Stimulated activated CD4-positive, alpha-beta T cell treated with anti-CD3 and anti-CD28 coated beads, Interleukin-2, amount 100 ng/mL, for 48 hours (primary cell): Measurements from ENCODE around the gene ETV3.

Source experiments
- DNase-seq, 2 donors: peaks; one replicate each; pipeline ENCODE4 v3.0.0-alpha.2; 2020

The ETV3 gene

GRCh38 chr1:157158967-157159366, 20.8 kb upstream of the ETV3 start:
- DNase-seq: no peak

DNA sequence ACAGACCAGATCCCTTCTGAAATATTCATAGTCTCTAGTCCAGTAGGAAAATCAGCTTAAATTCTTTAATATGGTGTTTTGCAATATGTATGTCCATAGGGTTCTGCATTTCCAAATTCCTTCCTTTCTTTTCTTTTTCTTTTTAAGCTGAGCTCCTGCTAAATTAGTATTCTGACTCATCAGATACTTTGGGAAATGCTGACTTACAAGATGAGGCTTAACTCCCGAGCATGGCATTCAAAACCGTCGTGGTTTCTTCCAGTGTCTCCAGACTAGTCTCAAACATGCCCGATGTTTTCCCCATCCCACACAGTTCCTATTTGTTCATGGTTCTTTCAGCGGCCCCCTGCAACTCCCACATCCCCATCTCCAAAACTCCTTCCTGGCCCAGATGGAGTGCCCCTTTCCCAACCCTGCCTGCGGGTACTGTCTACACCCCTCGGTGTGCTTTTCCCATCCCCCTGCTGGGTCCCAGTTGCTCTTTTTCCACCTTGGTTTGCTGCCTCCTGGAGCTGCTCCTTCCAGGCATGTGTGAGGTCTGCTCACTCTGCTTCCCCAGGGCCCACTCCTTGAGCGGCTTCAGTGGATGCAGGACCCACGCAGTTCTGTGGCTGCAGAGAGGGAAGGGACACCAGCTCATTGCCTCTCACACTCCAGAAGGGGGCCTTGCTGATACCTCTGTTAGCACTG, 19.5 kb upstream of the ETV3 start:
- DNase-seq: no peak

GRCh38 chr1:157156058-157156541, 17.9 kb upstream of the ETV3 start:
- peak; percentile 80 to 83 for DNase-seq

GRCh38 chr1:157155658-157156057, 17.5 kb upstream of the ETV3 start:
- no peak for DNase-seq

DNA sequence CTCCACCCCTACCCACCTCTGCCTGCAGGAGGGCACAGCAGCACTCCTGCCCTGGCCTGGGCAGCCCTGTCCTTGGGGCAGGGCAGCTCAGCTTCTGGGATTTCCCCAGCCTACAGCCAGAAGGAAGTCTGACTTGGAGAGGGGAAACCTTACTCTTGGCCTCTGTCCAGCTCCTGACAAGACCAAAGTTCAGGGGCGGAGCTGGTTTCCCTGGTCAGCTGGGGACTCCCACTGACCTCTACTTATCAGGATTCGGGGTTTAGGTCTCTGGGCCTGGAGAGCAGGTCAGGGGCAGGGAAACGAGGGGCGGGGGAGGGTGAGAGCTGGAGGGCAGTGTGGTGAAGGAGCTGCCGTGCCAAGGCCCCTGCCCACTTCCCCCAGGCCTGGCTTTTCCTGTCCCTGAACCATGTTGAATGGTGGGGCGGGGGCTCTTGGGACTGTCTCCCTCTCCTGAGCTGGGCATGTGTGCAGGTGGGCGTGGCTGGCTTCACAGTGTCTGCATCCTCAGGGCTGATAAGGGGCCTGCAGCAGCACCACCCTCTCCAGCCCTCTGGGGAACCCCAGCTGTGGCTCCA, 16.8 kb upstream of the ETV3 start:
- no peak for DNase-seq

DNA sequence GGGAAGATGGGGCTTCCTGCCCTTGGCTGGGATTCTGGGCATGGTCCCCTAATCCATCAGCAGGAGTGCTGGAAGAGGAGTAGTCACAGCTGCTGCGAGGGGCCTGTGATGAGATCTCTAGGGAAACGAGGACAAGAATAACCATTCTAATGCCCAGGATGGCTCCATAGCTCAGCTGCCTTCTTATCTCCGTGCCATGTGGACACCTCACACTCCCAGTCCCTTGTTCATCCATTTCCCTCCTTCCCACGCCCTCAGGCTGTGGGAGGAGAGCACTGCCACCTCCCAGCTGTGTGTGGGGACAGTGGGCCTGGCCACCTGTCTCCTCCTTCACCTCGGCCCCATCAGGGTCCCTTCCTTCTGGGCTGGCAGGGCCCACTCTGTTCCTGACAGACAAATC, 16.1 kb upstream of the ETV3 start:
- no peak for DNase-seq

DNA sequence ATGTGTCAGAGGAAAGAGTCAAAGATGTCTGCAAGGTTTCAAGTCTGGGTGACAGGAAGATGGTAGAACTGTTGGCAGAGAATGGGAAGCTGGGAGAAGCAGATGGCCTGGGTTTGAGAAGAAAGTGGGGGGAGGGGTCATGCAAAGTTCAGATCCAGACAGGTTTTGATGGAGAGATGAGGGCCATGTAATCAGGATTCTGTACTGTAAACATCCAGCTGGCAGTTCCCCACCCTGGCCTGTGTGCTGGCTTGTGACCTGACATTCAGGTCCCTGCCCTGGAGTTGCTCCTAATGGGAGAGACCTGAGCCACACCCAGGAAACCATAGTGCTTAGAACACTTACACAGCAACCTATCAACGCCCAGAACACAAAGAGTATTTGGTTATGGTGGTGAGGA, 15.6 kb upstream of the ETV3 start:
- no peak for DNase-seq

GRCh38 chr1:157152510-157152909, 14.3 kb upstream of the ETV3 start:
- DNase-seq: no peak

DNA sequence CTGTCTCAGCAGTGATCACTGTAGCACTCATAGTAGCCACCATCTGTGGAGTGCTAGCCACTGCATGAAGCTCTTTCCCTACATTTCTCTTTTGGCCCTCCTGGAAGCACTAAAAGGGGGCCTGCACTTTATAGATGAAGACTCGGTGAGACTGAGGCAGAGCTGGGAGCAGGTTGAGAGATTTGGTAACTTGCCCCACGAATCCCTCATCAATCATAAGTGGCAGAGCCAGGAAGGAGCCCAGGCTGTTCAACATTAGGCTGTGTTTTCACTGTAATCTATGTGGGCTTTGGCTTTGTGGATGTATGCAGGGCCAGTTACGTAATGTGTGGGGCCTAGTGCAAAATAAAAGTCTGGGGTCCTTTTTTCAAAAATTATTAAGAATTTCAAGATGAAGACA, 13.3 kb upstream of the ETV3 start:
- DNase-seq: no peak

- DNase-seq: no peak
Measured at GRCh38 chr1:157151073-157151472, 12.9 kb upstream of the ETV3 start.

DNA sequence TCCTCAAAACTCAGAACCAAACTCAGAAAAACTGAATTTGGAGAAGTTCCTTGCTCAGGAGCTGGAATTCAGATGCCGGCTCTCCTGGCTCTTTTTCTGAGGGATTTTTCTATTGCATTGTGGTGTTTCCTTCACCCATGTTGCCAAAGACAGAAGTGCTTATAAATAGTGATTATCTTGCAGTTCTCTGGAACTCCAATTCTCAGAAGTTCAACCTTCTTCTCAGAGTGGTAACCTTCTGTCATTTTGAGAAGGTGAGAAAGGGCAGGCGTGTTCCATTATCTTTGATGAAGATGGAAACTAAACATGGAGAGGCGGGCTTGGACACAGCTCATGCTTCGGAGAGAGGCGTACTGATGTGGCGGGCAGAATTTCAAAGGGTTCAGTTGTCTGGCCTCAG, 12.4 kb upstream of the ETV3 start:
- DNase-seq: no peak

DNA sequence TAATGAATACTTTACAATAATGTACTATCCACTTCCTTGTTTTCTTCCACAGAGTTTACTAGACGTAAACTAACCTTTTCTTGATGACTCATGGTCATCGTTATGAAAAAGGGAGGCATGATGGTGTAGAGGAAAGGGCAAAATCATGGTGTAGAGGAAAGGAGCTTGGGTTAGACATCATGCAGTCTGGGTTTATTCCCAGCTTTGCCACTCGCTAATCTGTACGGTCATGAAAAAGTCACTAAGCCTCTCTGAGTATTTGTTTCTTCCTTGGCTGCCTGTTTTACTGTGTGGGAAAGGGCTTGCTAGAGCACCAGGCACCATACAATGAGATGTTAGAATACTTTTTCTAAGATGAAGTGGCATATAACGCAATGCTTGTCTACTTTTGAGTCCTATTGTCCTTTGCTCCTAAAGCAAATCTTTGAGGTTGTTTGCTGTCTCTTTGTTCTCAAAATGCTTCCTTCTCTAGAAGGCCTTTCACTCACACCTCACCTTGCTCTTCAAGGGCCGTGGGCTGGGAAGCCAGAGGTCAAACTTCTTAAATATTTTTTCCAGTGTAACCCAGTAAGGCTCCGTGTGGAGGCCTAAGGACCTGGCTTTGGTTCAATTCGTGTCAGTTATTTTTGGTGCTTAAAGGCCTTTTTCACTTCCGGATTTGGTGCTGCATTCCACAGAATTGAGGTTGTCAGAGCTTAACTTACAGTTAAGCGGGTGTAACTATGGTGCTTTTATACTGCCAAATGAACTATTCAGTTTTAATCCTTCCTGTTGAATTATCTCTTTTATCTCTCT, 9.9 kb upstream of the ETV3 start:
- no peak for DNase-seq

- no peak for DNase-seq
Measured at GRCh38 chr1:157147037-157147436, 8.8 kb upstream of the ETV3 start.

DNA sequence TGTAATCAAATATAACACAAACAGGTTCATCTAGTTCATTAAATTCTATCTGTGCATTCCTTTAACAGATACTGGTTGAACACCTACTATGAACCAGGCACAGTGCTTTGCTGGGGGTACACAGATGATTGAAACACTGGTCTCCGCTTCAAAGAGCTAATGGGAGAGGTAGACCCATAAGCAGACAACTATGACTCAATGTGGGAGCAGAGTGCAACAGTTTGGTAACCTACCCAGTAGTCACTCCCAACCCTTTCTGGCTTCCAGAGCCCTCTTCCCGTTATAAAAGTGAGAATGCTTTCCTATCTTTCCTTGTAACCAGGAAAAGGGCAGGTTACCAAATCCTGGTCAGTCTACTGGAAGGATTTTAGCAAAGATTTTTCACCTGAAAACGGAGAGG, 8.0 kb upstream of the ETV3 start:
- no peak for DNase-seq

DNA sequence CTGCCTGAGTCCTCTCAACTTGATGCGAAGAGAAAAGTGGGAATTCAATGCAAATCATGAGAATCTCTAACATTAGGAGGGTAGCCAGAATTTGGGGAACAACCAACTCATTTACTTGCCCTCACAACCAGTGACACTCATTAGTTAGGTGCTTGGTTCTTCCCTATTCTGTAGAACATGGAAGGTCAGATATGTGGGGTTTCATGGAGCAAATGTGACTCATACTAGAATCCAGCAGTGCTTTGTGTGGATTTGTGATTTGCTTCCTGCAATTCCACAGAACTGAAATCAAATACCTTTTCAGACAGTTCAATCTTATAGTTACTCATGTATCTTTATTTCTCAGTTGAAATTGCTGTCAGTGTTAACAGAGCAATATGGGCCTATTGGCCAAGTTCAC, 6.9 kb upstream of the ETV3 start:
- DNase-seq: no peak

GRCh38 chr1:157144509-157144908, 6.3 kb upstream of the ETV3 start:
- DNase-seq: no peak

DNA sequence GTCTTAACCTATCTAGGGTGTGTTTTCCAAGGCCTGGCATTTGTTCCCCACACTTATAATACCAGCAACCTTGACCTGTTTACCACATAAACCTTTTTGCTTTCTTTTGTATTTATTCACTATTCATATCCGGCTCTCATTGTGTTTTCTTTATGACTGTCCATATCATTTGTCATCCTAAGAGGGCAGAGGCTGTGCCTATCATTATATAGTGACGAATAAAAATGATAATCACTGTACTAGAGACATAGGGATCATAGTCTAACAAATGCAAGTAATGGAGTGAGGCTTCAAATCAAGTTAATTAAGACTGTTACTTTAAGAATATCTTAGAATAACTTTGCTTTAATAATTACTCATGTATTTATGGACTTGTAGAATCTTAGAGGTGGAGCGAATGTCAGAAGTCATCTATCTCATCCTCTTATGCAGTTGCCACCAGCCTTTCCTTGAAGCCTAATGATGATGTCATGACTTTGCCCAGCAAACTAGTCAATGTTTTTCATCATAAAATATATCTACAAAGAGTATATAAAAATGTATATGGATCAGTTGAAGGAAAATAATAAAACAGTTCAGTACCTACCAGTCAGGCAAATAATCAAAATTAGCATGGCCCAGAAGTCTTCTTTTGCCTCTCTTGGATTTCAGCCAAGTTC, 4.7 kb upstream of the ETV3 start:
- no peak for DNase-seq

- no peak for DNase-seq
Measured at GRCh38 chr1:157142201-157142600, 4.0 kb upstream of the ETV3 start.

DNA sequence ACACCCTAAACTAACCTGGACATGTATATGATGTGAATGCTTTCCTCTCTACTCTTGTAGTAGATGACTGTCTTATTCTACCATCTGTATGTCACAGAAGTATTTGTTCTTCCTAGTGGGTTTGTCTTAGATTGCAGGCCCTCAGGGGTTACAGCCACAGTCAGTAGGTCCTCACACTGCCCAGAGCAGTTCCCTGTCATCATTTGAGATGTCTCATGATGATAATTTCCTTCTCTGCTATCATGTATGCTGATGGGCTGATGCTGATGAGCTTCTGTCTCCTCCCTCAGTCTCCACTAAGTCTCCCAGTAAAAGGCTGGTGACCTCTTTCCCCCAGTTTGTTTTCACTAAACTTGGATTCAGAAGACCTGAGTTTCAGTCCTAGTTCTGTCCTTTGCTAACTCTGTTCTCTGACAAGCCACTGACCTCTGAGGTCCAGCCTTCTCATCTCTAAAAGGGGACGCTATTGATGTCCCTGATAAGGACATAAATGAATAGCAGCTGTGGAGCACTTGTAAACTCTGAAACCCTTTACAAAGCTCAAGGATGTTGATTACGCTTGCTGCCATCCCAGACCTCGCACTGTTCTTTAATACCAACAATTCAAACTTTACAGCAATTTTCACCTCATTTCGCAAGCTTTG, 3.1 kb upstream of the ETV3 start:
- no peak for DNase-seq

DNA sequence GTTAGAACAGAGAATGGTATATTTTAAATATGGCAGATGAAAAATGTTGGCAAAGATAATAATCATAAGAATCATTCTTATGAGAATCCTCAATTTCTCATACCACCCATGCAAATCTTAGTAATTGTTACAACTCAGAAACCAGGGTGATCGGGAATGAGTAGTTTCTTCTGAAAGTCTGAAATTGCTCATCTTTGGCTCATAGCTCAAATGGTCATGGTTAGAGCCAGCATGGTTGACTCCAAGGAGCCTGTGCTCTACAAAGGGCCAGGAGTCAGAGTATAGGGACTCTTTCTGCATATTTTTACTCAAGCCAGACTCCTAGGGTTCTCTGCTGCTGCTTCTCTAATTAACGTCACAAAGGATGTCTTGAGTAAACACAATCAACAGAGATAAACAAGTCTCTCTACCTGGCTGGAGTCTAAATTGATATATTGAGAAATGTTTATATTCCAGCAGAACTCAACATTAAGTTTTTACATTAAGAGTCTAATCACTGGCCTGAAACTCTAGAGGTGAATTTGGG, 1.9 kb upstream of the ETV3 start:
- no peak for DNase-seq

DNA sequence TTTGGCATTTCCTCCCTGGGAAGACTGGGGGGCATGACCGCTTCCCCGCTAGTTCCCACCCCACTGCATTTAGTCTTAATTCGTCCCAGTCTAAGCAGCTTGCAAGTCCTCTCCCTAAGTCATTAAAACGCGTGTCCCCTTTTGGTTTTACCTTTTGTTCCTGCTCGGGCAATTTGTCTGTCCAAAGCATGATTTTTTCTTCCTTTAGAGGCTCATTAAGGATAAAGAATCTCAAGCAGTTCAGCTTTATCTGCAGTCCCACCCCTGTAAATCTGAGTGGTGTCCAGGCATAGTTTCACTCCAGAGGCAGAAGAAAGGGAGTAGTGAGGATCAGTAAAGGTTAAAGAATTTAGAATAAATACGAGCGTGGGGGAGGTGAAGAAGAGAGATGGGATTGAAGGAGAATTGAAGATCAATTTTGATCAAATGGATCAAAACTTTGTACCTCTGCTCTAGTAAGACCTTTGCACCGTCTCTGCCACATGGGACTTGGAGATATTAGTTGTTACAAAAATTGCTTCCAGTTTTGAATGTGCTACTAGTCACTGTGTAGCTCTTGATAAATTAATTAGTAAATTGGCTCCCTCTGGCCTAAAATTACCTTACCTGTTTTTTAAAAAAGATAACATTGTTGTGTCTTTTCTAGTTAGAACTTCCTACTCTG, 989 bp upstream of the ETV3 start:
- DNase-seq: no peak
